IPS DF 6.9 (cell line): Measurements from ENCODE around the gene SNX25.

Experiments
- DNase-seq: peaks from one replicate; pipeline ENCODE4 v3.0.0-alpha.2; 2013; ENCODE audit warnings: low read depth, low spot score
- H3K27ac ChIP-seq: one replicate; pipeline ENCODE4 v1.5.1; 2013; ENCODE audit warnings: low read length, control low read depth
- H3K27me3 ChIP-seq: 2 replicates; pipeline ENCODE4 v1.6.1; 2013; ENCODE audit warnings: mild to moderate bottlenecking, low read length; ENCODE audit not compliant: control insufficient read depth, insufficient read depth
- H3K36me3 ChIP-seq: 2 replicates; pipeline ENCODE4 v1.6.1; 2013; ENCODE audit warnings: low read length; ENCODE audit not compliant: control insufficient read depth, insufficient read depth
- H3K4me1 ChIP-seq: 2 replicates; pipeline ENCODE4 v1.6.1; 2013; ENCODE audit warnings: low read length; ENCODE audit not compliant: control insufficient read depth, insufficient read depth
- H3K4me3 ChIP-seq: 2 replicates; pipeline ENCODE4 v1.5.1; 2013; ENCODE audit warnings: mild to moderate bottlenecking, low read length
- H3K9me3 ChIP-seq: 2 replicates; pipeline ENCODE4 v1.6.1; 2013; ENCODE audit warnings: low read length, inconsistent platforms; ENCODE audit not compliant: control insufficient read depth, insufficient read depth
- WGBS: extraction: QIAGEN DNeasy Blood & Tissue Kit; methylation state at CpG from one replicate; pipeline ENCODE4 v1.1.7; 2013; ENCODE audit warnings: mixed read lengths, missing lambda C conversion rate; ENCODE audit not compliant: insufficient read length, insufficient coverage; 5-methylcytosine and 5-hydroxymethylcytosine counted together

SNX25 gene

DNA sequence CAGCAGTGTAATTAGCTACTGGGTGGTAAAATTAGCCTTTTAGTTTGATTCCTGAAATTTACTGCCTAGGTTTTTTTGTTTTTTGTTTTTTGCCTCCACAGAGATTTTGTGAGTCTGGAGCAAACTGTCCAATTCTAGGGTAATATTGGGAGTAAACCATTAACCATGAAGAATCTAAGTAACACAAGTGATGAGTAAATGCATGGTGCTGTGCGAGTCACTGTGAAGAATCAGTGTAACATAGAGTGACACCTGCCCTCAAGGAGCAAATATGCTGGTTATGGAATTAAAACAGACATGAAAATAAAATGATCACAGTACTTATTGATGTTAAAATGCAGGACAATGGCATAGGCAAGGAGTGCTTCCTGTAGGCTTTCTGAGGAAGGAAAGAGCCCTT lies 126.2 kb downstream of the SNX25 start:
- H3K27ac ChIP-seq = no peak overlapping the region
- no peaks in the 10 kb centered on the region for H3K36me3 ChIP-seq
- no peaks in the 10 kb centered on the region for H3K4me1 ChIP-seq
- no CpG with 5 or more reads among the region's 1 CpG for WGBS
- no peak overlapping the region for H3K4me3 ChIP-seq
- no peak for DNase-seq
- no peaks in the 10 kb centered on the region for H3K27me3 ChIP-seq
- no peaks in the 10 kb centered on the region for H3K9me3 ChIP-seq

DNA sequence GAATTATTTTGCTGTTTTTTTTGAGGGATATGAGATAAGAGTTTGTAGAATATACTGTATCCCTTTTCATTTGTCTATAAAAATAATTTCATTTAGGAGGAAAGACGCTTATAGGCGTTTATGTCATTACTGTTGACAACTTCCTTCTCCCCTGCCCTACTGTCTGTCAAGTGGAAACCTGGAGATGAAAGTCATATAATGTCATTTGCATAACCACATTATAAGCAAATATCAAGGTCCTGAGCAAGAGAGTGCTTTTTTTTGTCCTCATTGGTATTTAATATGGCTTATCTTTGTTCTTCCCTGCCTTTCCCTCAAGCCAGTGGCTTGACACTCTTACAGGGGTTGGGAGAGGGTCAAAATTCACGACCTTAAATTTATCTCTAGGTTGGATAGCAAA lies 130.5 kb downstream of the SNX25 start:
- H3K4me3 ChIP-seq = no peak overlapping the region
- H3K27ac ChIP-seq = no peak overlapping the region
- H3K27me3 ChIP-seq = no peaks in the 10 kb centered on the region
- no peaks in the 10 kb centered on the region for H3K4me1 ChIP-seq
- H3K9me3 ChIP-seq = no peaks in the 10 kb centered on the region
- WGBS = no CpG with 5 or more reads among the region's 3 CpGs
- no peak for DNase-seq
- H3K36me3 ChIP-seq = no peaks in the 10 kb centered on the region

DNA sequence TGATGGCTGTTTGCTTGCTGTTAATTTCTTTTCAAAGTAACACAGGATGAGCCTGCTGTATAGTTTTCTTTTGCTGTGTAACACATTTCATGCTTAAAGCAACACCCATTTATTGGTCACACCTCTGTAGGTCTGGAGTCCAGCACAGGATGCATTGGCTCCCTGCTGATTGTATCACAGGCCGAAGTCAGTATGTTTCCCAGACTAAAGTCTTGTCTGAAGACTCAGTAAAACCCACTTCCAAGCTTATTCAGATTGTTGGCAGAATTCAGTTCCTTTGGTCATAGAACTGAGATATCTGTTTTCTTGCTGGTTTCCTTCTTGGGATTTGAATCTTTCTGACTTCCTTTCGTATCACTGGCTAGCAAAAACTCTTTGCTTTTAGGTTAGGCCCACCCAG lies 132.0 kb downstream of the SNX25 start:
- Histone ChIP-seq H3K4me1 (no peaks in the 10 kb centered on the region), H3K9me3 (no peaks in the 10 kb centered on the region), H3K36me3 (no peaks in the 10 kb centered on the region), H3K27me3 (no peaks in the 10 kb centered on the region), H3K27ac (no peak overlapping the region), H3K4me3 (no peak overlapping the region)
- no CpG with 5 or more reads among the region's 2 CpGs for WGBS
- no peak for DNase-seq

DNA sequence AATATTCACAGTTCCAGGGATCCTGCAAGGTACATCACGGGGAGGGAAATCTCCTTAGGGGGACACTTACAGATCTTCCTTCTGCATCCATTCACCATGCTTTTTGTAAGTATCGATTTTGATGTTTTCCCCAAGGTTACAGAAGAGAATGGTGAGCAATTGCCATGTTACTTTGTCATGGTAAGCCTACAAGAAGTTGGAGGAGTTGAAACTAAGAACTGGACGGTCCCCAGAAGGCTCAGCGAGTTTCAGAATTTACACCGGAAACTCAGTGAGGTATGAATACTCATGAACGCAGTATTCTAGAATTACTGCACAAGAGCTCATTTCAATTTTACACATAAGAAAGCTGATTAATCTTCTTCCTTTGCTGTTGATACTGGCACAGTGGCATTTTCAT lies 132.4 kb downstream of the SNX25 start:
- H3K4me3 ChIP-seq = no peak overlapping the region
- no peak overlapping the region for H3K27ac ChIP-seq
- no peak for DNase-seq
- no CpG with 5 or more reads among the region's 6 CpGs for WGBS
- no peaks in the 10 kb centered on the region for H3K4me1 ChIP-seq
- no peaks in the 10 kb centered on the region for H3K9me3 ChIP-seq
- no peaks in the 10 kb centered on the region for H3K36me3 ChIP-seq
- no peaks in the 10 kb centered on the region for H3K27me3 ChIP-seq

DNA sequence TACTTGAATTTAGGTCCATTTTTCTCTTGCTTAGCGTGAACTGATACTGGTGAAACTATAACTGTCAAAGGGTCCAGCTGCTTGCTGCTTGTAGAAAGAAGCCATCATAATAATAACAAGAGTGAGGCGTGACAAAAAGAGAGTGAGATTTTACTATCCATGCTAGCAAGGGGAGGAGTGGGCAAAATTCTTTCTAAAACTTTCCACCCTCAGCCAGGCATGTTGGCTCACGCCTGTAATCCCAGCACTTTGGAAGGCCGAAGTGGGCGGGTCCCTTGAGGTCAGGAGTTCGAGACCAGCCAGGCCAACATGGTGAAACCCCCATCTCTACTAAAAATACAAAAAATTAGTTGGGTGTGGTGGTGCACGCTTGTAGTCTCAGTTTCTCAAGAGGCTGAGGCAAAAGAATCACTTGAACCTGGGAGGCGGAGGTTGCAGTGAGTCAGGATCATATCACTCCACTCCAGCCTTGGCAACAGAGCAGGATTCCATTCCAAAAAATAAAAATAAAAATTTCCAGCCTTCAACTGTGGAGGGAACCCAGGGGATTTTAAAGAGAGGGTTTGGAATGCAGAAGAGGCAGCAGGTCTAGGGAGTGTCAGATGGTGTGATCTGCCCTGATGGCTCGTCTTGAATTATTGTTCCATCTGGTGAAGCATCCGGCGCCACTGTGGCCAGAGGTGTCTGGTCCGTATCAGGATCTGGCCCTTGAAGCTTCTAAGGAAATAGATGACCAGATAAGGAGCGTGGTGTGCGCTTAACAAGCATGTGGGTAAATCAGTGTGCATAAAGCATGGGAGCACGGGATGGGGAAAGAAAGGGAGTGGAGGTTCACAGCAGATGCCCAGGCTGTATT lies 134.6 kb downstream of the SNX25 start:
- H3K36me3 ChIP-seq = no peaks in the 10 kb centered on the region
- H3K4me1 ChIP-seq = no peaks in the 10 kb centered on the region
- no CpG with 5 or more reads among the region's 15 CpGs for WGBS
- H3K4me3 ChIP-seq = no peak overlapping the region
- no peak for DNase-seq
- no peak overlapping the region for H3K27ac ChIP-seq
- H3K9me3 ChIP-seq = no peaks in the 10 kb centered on the region
- H3K27me3 ChIP-seq = no peaks in the 10 kb centered on the region

DNA sequence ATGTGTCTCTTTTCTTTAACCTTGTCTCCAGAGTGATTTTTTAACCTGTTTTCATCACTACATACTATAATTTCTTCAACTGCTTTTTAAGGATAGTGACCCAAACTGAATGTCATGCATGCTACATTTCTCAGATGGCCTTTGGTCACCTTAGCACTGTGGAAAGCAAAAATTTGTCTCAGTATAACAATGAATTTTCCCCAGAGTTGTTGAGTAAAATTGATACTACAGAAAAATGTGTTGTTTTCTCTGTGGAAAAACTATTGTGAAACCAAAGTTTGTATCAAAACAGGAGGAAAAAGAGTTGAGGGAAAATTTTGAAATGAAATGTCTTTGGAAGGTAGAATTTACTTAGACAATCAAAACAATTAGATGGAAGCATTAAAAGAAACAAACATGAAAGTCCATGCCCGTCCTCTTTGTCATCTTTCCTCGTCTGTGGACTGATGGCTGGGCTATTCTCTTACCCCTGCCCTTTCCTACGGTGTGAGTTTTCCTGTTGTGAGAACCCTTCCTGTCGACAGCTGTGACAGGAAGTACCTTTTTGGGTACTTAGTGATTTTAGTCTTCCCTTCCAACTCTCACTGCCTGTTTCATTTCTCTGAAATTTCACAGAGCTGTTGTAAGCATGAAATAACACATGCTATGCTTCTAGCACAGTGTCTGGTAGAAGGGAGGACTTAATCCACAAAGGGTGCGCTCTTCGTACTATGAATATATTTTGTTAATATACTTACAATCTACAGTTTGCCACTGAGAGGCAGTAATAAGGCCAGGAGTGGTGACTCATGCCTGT lies 135.5 kb downstream of the SNX25 start:
- no peak overlapping the region for H3K4me3 ChIP-seq
- no peaks in the 10 kb centered on the region for H3K9me3 ChIP-seq
- H3K36me3 ChIP-seq = 0 out of 2 replicates have a peak, but pooled peaks cover 2% of the 10 kb centered on the region
- peaks cover 2% of the 10 kb centered on the region; the same call in 1 of the 2 replicates for H3K4me1 ChIP-seq
- no peak for DNase-seq
- no CpG with 5 or more reads among the region's 6 CpGs for WGBS
- H3K27me3 ChIP-seq = no peaks in the 10 kb centered on the region
- H3K27ac ChIP-seq = no peak overlapping the region

DNA sequence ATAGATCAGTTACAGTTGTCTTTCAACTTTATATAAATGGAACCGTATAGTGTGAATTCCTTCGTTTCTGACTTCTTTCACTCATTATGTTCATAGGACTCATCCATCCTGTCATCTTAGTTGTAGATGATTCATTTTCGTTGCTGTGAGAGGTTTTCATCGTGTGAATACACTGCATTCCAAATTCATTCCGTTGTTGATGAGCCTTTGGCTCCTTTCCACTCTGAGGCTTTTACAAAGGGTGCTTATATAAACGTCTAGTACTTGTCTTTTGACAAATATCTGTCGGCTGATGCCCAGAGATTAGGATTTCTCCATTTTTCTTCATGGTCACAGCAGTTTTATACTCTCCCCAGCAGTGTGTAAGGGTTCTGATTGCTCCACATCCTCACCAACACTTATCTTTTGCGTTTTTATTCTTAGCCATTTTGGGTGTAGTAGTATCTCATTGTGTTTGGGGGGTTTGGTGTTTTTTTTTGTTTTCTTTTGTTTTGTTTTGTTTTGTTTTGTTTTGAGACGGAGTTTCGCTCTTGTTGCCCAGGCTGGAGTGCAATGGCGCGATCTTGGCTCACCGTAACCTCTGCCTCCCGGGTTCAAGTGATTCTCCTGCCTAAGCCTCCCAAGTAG lies 137.7 kb downstream of the SNX25 start:
- no CpG with 5 or more reads among the region's 14 CpGs for WGBS
- peaks cover 2% of the 10 kb centered on the region; the same call in 1 of the 2 replicates for H3K4me1 ChIP-seq
- H3K27ac ChIP-seq = no peak overlapping the region
- 0 out of 2 replicates have a peak, but pooled peaks cover 2% of the 10 kb centered on the region for H3K36me3 ChIP-seq
- no peak overlapping the region for H3K4me3 ChIP-seq
- H3K27me3 ChIP-seq = no peaks in the 10 kb centered on the region
- no peak for DNase-seq
- no peaks in the 10 kb centered on the region for H3K9me3 ChIP-seq

DNA sequence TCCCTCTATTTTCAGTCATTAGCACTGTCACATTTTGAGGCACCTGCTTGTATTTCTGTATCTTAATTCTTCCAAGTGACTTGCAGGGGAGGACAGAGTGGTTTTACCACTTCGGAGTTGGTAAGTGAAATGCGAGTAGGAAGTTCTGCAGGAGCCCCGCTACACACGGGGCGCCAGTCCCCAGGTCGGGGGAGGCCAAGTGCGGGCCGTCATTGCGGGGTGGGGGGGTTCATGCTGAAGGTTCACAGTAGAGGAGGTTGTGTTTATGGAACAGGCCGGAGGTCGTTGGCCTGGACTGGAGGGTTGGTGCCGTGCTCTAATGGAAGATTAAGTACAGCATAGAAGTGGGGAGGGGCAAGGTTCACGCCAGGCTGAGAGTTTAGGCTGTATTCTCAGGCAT lies 142.3 kb downstream of the SNX25 start:
- H3K27me3 ChIP-seq = no peaks in the 10 kb centered on the region
- H3K9me3 ChIP-seq = no peaks in the 10 kb centered on the region
- no peak for DNase-seq
- H3K4me3 ChIP-seq = no peak overlapping the region
- peaks cover 2% of the 10 kb centered on the region; the same call in 1 of the 2 replicates for H3K4me1 ChIP-seq
- no peak overlapping the region for H3K27ac ChIP-seq
- WGBS = no CpG with 5 or more reads among the region's 13 CpGs
- 0 out of 2 replicates have a peak, but pooled peaks cover 2% of the 10 kb centered on the region for H3K36me3 ChIP-seq

DNA sequence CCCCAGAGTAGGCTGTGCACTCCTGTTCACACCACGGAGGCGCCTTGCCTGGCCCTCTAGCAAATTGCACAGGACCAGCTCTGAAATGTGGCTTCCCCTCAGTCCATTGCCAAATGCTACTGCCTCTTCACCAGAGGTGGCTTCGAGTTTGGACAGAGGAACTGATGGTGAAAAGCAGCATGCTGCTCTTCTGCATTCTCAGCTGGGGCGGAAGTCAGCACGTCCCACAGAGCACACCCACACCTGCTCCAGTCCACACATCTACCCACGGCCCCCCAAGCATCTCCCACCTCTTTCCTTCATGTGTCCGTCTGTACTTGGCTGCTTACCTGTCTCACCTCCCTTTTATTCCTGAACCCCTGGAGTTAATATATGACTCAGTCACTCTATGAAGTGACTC lies 142.8 kb downstream of the SNX25 start:
- peaks cover 2% of the 10 kb centered on the region; the same call in 1 of the 2 replicates for H3K4me1 ChIP-seq
- no peaks in the 10 kb centered on the region for H3K27me3 ChIP-seq
- no peak for DNase-seq
- no peak overlapping the region for H3K4me3 ChIP-seq
- WGBS = no CpG with 5 or more reads among the region's 7 CpGs
- H3K36me3 ChIP-seq = 0 out of 2 replicates have a peak, but pooled peaks cover 2% of the 10 kb centered on the region
- H3K27ac ChIP-seq = no peak overlapping the region
- H3K9me3 ChIP-seq = no peaks in the 10 kb centered on the region

DNA sequence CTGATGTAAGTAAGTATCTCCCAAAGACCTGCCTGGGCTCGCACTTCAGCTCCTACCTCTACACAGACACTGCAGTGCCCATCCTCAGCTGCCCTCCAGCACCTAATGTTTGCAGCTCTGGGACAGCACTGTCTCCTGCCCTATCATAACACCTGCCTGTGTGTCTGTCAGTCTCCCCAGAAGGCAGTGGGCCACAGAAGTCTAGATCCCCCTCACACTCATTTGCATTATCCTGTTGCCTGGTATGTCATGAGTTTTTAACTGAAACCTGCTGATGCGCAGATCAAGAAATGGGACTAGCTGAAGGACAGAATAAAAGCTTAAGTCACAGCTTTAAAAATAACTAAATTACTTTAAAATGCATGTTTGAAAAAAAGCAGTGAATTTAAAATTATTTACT lies 143.3 kb downstream of the SNX25 start:
- Histone ChIP-seq H3K4me1 (peaks cover 2% of the 10 kb centered on the region; the same call in 1 of the 2 replicates), H3K9me3 (no peaks in the 10 kb centered on the region), H3K27me3 (no peaks in the 10 kb centered on the region), H3K4me3 (no peak overlapping the region), H3K36me3 (0 out of 2 replicates have a peak, but pooled peaks cover 2% of the 10 kb centered on the region), H3K27ac (no peak overlapping the region)
- WGBS = no CpG with 5 or more reads among the region's 2 CpGs
- no peak for DNase-seq
